HG03196 (cell line): Measurements from ENCODE around the gene TMEM271.
"Not testable (repeated sequence)": the region's sequence is repeated elsewhere in the genome, so short reads cannot be mapped to it uniquely, and the experiment has no call there.

ENCODE experiments used
- ATAC-seq: cut with Tn5 transposase; IDR thresholded peaks from one replicate; pipeline ENCODE4 v1.9.1; 2021; ENCODE audit not compliant: unreplicated experiment

The TMEM271 gene

GRCh38 chr4:610411-611261, 34.5 kb upstream of the TMEM271 start:
- no peak for ATAC-seq

- no peak for ATAC-seq
Observed at GRCh38 chr4:609400-610050, 33.4 kb upstream of the TMEM271 start.

GRCh38 chr4:608236-608635, 32.1 kb upstream of the TMEM271 start:
- no peak for ATAC-seq

- ATAC-seq, result no peak
Observed at GRCh38 chr4:605702-606425, 29.8 kb upstream of the TMEM271 start.

GRCh38 chr4:604131-604530, 28.0 kb upstream of the TMEM271 start:
- ATAC-seq, result no peak

- ATAC-seq, result no peak
Observed at GRCh38 chr4:602559-602942, 26.5 kb upstream of the TMEM271 start.

- ATAC-seq, result no peak
Observed at GRCh38 chr4:601612-602558, 25.8 kb upstream of the TMEM271 start.

GRCh38 chr4:600850-601515, 24.9 kb upstream of the TMEM271 start:
- ATAC-seq, result no peak

GRCh38 chr4:600166-600565, 24.1 kb upstream of the TMEM271 start:
- no peak for ATAC-seq

GRCh38 chr4:598925-599324, 22.8 kb upstream of the TMEM271 start:
- no peak for ATAC-seq

GRCh38 chr4:592825-593520, 16.9 kb upstream of the TMEM271 start:
- no peak for ATAC-seq

- not testable (repeated sequence) for ATAC-seq
Observed at GRCh38 chr4:592178-592577, 16.1 kb upstream of the TMEM271 start.

- no peak for ATAC-seq
Observed at GRCh38 chr4:590313-590841, 14.3 kb upstream of the TMEM271 start.

GRCh38 chr4:589219-589963, 13.3 kb upstream of the TMEM271 start:
- ATAC-seq, result no peak

GRCh38 chr4:588351-588849, 12.3 kb upstream of the TMEM271 start:
- no peak for ATAC-seq

- no peak for ATAC-seq
Observed at GRCh38 chr4:587671-588350, 11.7 kb upstream of the TMEM271 start.

GRCh38 chr4:583820-584219, 7.7 kb upstream of the TMEM271 start:
- no peak for ATAC-seq
